Esophagus muscularis mucosa (tissue), 3 donors: Measurements from ENCODE around the gene GABRB3.

Experiments
- CTCF ChIP-seq, 3 experiments: fragments of 200-600 bp in 2 of 3; fragments of 450-650 bp in 1 of 3; sonication (generic) in 2 of 3; IDR thresholded peaks; one replicate each; pipeline ENCODE4 v1.5.1; 2017 to 2019; ENCODE audit warnings: antibody characterized with exemption in 3 of 3, mild to moderate bottlenecking in 2 of 3, moderate library complexity in 1 of 3
- POLR2A ChIP-seq: fragments of 450-650 bp; IDR thresholded peaks from one replicate; pipeline ENCODE4 v1.6.1; 2017; ENCODE audit warnings: antibody characterized with exemption, moderate library complexity, mild to moderate bottlenecking, low read depth

- no peak for TF ChIP-seq POLR2A
- TF ChIP-seq CTCF (IDR thresholded peaks at IDR 0.05): no peak
Measured at GRCh38 chr15:26744894-26745293, 28.0 kb downstream of the GABRB3 start.
